Activated naive CD8-positive, alpha-beta T cell treated with anti-CD3 and anti-CD28 coated beads, Interleukin-2, amount 50 U/mL, for 24 hours (primary cell): Measurements from ENCODE around the gene PUS1.

Source experiments
- ATAC-seq: fragments of 150-1000 bp; cut with Tn5 transposase; one replicate; pipeline ENCODE4 v1.10.0; 2021
- DNase-seq: peaks from one replicate; pipeline ENCODE4 v3.0.0; 2021
- H3K27ac Mint-ChIP-seq: one replicate; pipeline ENCODE4 v1.8.0; 2021; ENCODE audit warnings: mild to moderate bottlenecking, mixed read lengths
- H3K27me3 Mint-ChIP-seq: one replicate; pipeline ENCODE4 v1.8.0; 2021; ENCODE audit warnings: mixed read lengths
- H3K36me3 Mint-ChIP-seq: one replicate; pipeline ENCODE4 v1.8.0; 2021; ENCODE audit warnings: low read depth, mixed read lengths
- H3K4me1 Mint-ChIP-seq: one replicate; pipeline ENCODE4 v1.8.0; 2021; ENCODE audit warnings: mixed read lengths
- H3K4me3 Mint-ChIP-seq: one replicate; pipeline ENCODE4 v1.8.0; 2021; ENCODE audit warnings: mild to moderate bottlenecking, moderate library complexity, mixed read lengths
- H3K9me3 Mint-ChIP-seq: one replicate; pipeline ENCODE4 v1.8.0; 2021; ENCODE audit warnings: mixed read lengths

Gene PUS1

DNA sequence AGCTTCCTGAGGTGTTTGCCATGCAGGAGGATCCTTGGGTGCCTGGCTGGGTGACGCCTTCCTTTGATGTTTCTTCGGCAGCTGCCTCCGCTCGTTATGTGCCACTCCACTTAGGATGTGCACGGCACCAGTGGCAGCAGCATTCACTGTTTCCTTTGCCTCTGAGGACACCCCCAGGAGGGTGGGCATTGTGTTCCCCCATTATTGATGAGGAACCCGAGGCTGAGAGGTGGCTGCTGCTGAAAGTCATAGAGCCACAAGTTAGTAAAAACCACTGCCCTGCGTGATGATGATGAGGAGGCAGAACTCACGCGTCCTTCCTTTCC lies 61.9 kb downstream of the PUS1 start:
- no peak for ATAC-seq
- no peaks in the 10 kb centered on the region for H3K9me3 Mint-ChIP-seq
- no peaks in the 10 kb centered on the region for H3K27me3 Mint-ChIP-seq
- no peak overlapping the region for H3K27ac Mint-ChIP-seq
- no peaks in the 10 kb centered on the region for H3K4me1 Mint-ChIP-seq
- DNase-seq: no peak
- H3K36me3 Mint-ChIP-seq: peaks cover 58% of the 10 kb centered on the region
- no peak overlapping the region for H3K4me3 Mint-ChIP-seq

DNA sequence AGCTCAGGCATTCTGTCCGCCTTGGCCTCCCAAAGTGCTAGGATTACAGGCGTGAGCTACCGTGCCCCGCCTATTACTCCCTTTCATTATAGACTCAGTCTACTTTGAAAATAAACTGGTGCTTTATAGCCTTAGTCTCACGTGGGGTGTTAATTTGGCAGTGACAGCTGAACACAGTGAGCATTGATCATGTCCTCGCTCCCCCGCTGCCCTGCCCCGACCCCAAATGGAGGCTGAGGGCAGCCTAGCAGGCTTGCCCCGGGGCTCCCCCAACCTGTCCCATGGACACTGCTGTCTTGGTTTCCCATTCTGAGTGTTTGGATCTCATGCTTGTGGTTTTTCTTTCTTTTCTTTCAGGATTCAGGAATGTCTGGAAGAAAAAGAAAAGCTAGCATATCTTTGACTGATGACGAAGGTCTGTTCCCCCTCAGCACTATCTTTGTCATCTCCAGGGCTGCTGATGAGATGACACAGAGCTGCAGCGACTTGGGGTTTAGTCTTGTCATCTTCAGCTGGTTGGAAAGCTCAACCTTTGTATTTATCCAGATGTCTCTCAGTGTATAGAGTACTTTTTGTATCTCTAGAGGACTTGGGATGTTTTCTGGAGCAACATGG lies 62.8 kb downstream of the PUS1 start:
- ATAC-seq (no peak), DNase-seq (no peak)
- Mint-ChIP-seq H3K27ac (no peak overlapping the region), H3K27me3 (no peaks in the 10 kb centered on the region), H3K36me3 (peaks cover 55% of the 10 kb centered on the region), H3K9me3 (no peaks in the 10 kb centered on the region), H3K4me1 (no peaks in the 10 kb centered on the region), H3K4me3 (no peak overlapping the region)

DNA sequence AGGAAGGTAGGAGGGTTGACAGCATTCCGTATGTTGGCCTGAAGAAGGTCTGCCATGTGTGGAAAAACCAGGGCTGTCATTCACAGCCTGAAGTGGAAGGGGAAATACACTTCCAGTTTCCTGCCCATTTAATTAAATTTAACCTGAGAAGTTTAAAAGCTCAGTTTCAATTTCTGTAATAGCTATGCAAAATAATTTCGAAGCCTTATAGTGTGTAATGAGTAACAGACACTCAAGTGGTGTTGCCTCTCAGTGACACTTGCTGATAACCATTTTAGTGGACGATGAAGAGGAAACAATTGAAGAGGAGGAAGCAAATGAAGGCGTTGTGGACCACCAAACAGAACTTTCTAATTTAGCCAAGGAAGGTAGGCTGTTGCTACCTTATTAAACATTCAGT lies 65.5 kb downstream of the PUS1 start:
- no peaks in the 10 kb centered on the region for H3K4me1 Mint-ChIP-seq
- H3K27ac Mint-ChIP-seq: no peak overlapping the region
- ATAC-seq: no peak
- no peaks in the 10 kb centered on the region for H3K9me3 Mint-ChIP-seq
- H3K4me3 Mint-ChIP-seq: no peak overlapping the region
- DNase-seq: no peak
- H3K36me3 Mint-ChIP-seq: peaks cover 39% of the 10 kb centered on the region
- H3K27me3 Mint-ChIP-seq: no peaks in the 10 kb centered on the region
